ENCODE measurements around the gene LDLR. TPM values are rescaled to one million over a fixed set of nuclear protein-coding genes. Genes with fewer than 3 reads are reported as not detected.

LDLR gene
- total and polyA plus RNA-seq, 2 of the 4 experiments (the other 2 are of a cell fraction) = 45.2 to 53.8 TPM

- peak overlapping the region; percentile 64; the same call in 1 of the 2 replicates for H3K27ac ChIP-seq (ENCODE audit: insufficient read depth, low read length)
- peak overlapping the region; percentile 58 for H3K14ac ChIP-seq (replicated peaks; ENCODE audit: low read depth, low read length)
- H3K4me2 ChIP-seq (ENCODE audit: low read depth, low read length) = no peak overlapping the region
- peaks cover 13% of the 10 kb centered on the region for H3K9me1 ChIP-seq (ENCODE audit: insufficient read depth, low read length)
- 0 out of 2 replicates have a peak overlapping the region, but pooled peaks have one; percentile 0 for H3K18ac ChIP-seq (ENCODE audit: low read depth, low read length)
- ChIA-PET CTCF (interaction anchor here (0.5 to 1.0 kb wide), 2 partner anchors 15 to 39 kb away, joined by 4 to 6 read pairs; no protein-coding TSS in a partner anchor), POLR2A (ENCODE audit: unreplicated experiment) (no interaction called here)
- H3K27me3 ChIP-seq (ENCODE audit: control insufficient read depth, insufficient read depth, low read length) = no peaks in the 10 kb centered on the region
- peak overlapping the region; percentile 9 for H2AFZ ChIP-seq (replicated peaks; ENCODE audit: low read length, poor library complexity)
- H3K4me1 ChIP-seq (ENCODE audit: control insufficient read depth, insufficient read depth, low read length) = peaks cover 9% of the 10 kb centered on the region
- in situ Hi-C loops (cut with MboI; ENCODE audit: low sequenced_read_pairs) = no loop called here
- dilution Hi-C loops (cut with HindIII; ENCODE audit: low sequenced_read_pairs, unreplicated experiment) = no loop called here
- peak overlapping the region; percentile 52 for H3K4ac ChIP-seq (ENCODE audit: low read depth, low read length)
- TF ChIP-seq BHLHE40 (IDR thresholded peaks at IDR 0.05; ENCODE audit: low read depth, low read length) = no peak
- TF ChIP-seq FOS (IDR thresholded peaks at IDR 0.05; ENCODE audit: low read depth, low read length) = no peak
- no peak for TF ChIP-seq CTCF (conservative IDR thresholded peaks at IDR 0.05; ENCODE audit: low read depth, low read length)
- no peak for TF ChIP-seq SMC3 (IDR thresholded peaks at IDR 0.05; ENCODE audit: low read depth, low read length)
- TF ChIP-seq MAFK (IDR thresholded peaks at IDR 0.05; ENCODE audit: low read depth, low read length) = no peak
- TF ChIP-seq ELK1 (IDR thresholded peaks at IDR 0.05; ENCODE audit: borderline replicate concordance, low read depth, low read length) = no peak
- TF ChIP-seq RCOR1 (IDR thresholded peaks at IDR 0.05; ENCODE audit: insufficient replicate concordance, low read length) = no peak
- no peak for TF ChIP-seq MAZ (IDR thresholded peaks at IDR 0.05; ENCODE audit: borderline replicate concordance, low read depth, low read length)
- no peak for TF ChIP-seq RFX5 (IDR thresholded peaks at IDR 0.05; ENCODE audit: low read depth, low read length)
- TF ChIP-seq MXI1 (IDR thresholded peaks at IDR 0.05; ENCODE audit: borderline replicate concordance, low read depth, low read length) = no peak
- no peak for TF ChIP-seq CEBPB (IDR thresholded peaks at IDR 0.05; ENCODE audit: low read depth, low read length)
- no peak for TF ChIP-seq CHD1 (IDR thresholded peaks at IDR 0.05; ENCODE audit: low read depth, low read length)
- DNase-seq = peak; percentile 61
- BruUV-seq (replicated peaks) = no TSS peak
- no peaks in the 10 kb centered on the region; the same call in 1 of the 2 replicates for H3K9me3 ChIP-seq (ENCODE audit: control insufficient read depth, insufficient read depth, low read length)
- peak overlapping the region; percentile 5 for H2BK5ac ChIP-seq (ENCODE audit: low read depth, low read length, poor library complexity, severe bottlenecking)
- no peaks in the 10 kb centered on the region for H4K20me1 ChIP-seq (ENCODE audit: insufficient read depth, low read length)
- 10% methylated on average over 3 of the region's 17 CpGs; no CpG with 5 or more reads in 1 of the 2 experiments for WGBS, 2 experiments (ENCODE audit: extremely low coverage in 2 of 2, insufficient read length in 1 of 2)
- ATAC-seq (ENCODE audit: low read depth) = no peak; the same call in 1 of the 2 replicates
- no peak overlapping the region; the same call in 2 of the 3 replicates for H2BK15ac ChIP-seq (ENCODE audit: low read depth, low read length)
- peak overlapping the region in 1 of 2 experiments; percentile 37; a peak in 1 of 4 replicates for H4K8ac ChIP-seq (ENCODE audit: low read depth in 2 of 2, low read length in 2 of 2)
- H3K36me3 ChIP-seq (ENCODE audit: control insufficient read depth, insufficient read depth, low read length) = peaks cover 46% of the 10 kb centered on the region
- H2BK120ac ChIP-seq (ENCODE audit: low read depth, low read length) = peak overlapping the region; percentile 28; the same call in 1 of the 2 replicates
- H2BK20ac ChIP-seq (ENCODE audit: low read depth, low read length) = peak overlapping the region; percentile 6; the same call in 1 of the 2 replicates
- H3K9ac ChIP-seq (ENCODE audit: low read depth, low read length) = no peak overlapping the region
- H3K23ac ChIP-seq (ENCODE audit: low read depth, low read length) = peak overlapping the region; percentile 58
- intact Hi-C loops (cut with micrococcal nuclease) = no loop called here
- no peak overlapping the region for H2AK5ac ChIP-seq (ENCODE audit: low read depth, low read length)
- no peak overlapping the region for H3K56ac ChIP-seq (ENCODE audit: extremely low read depth, insufficient read depth, low read length)
- peak overlapping the region; percentile 79 for H2AK9ac ChIP-seq (replicated peaks; ENCODE audit: low read depth, low read length, poor library complexity)
- no peak overlapping the region for H3K4me3 ChIP-seq (ENCODE audit: insufficient read depth, low read depth, low read length)
- peak overlapping the region; percentile 41; the same call in 1 of the 2 replicates for H4K91ac ChIP-seq (ENCODE audit: insufficient read depth, low read depth, low read length)
- H3K79me1 ChIP-seq (ENCODE audit: low read depth in 1 of 2, low read length in 2 of 2) = peaks cover 17 to 44% of the 10 kb centered on the region in 2 experiments; a peak in 3 of 4 replicates
- peak overlapping the region; percentile 2; the same call in 1 of the 2 replicates for H4K5ac ChIP-seq (ENCODE audit: low read depth, low read length)
These were observed 75.7 kb downstream of the LDLR start for GRCh38 chr19:11164879-11165406.
